Thyroid gland (tissue), 4 donors: ENCODE measurements around the gene RWDD1. TPM values are rescaled to one million over a fixed set of nuclear protein-coding genes. Genes with fewer than 3 reads are reported as not detected.

ENCODE experiments used
- DNase-seq, 2 donors: peaks; one replicate each; pipeline ENCODE4 v3.0.0-alpha.2; 2019
- H3K27ac ChIP-seq, 3 donors: fragments of 200-600 bp; sonication (generic); 1 replicate in 2 of 3; 2 replicates in 1 of 3; pipeline ENCODE4 v1.5.1; 2016 to 2019; ENCODE audit warnings: mild to moderate bottlenecking in 1 of 3, moderate library complexity in 1 of 3
- H3K27me3 ChIP-seq: fragments of 200-600 bp; sonication (generic); one replicate; pipeline ENCODE4 v1.5.1; 2019
- H3K36me3 ChIP-seq, 2 donors: fragments of 200-600 bp; sonication (generic); one replicate each; pipeline ENCODE4 v1.5.1; 2016 to 2019
- H3K4me1 ChIP-seq, 2 donors: fragments of 200-600 bp; sonication (generic); one replicate each; pipeline ENCODE4 v1.5.1; 2017 to 2019
- H3K4me3 ChIP-seq, 3 donors: fragments of 200-600 bp; sonication (generic); replicated peaks in 1 of 3; 1 replicate in 2 of 3; 2 replicates in 1 of 3; pipeline ENCODE4 v1.5.1; 2016; ENCODE audit warnings: mild to moderate bottlenecking in 1 of 3
- H3K9me3 ChIP-seq: fragments of 200-600 bp; sonication (generic); one replicate; pipeline ENCODE4 v1.5.1; 2017
- POLR2A ChIP-seq, 2 donors: fragments of 450-650 bp; IDR thresholded peaks; one replicate each; pipeline ENCODE4 v1.6.1; 2017; ENCODE audit warnings: antibody characterized with exemption in 2 of 2, mild to moderate bottlenecking in 2 of 2, moderate library complexity in 1 of 2
- WGBS, 2 donors: methylation state at CpG; one replicate each; pipeline ENCODE4 v1.1.5; 2017; 5-methylcytosine and 5-hydroxymethylcytosine counted together
- intact Hi-C: fragments of 100-400 bp; cut with DNase I; formaldehyde crosslinking; loops from one replicate; pipeline ENCODE4 v1.15.1; 2023
- total RNA-seq, 4 donors: library from RNA; depleted of rRNA; stranded (reverse); fragments of >200 nt; gene quantifications; one replicate each; pipeline ENCODE4 v1.2.3, GENCODE V29; 2016
- TF ChIP-seq, protein P1 (sequence below), 6 experiments: fragments of 200-600 bp in 3 of 6; fragments of 450-650 bp in 3 of 6; sonication (generic) in 3 of 6; IDR thresholded peaks; one replicate each; pipeline ENCODE4 v1.5.1; 2016 to 2019; ENCODE audit warnings: antibody characterized with exemption in 6 of 6, mild to moderate bottlenecking in 2 of 6, inconsistent platforms in 1 of 6, moderate library complexity in 1 of 6

RWDD1 gene, protein sequence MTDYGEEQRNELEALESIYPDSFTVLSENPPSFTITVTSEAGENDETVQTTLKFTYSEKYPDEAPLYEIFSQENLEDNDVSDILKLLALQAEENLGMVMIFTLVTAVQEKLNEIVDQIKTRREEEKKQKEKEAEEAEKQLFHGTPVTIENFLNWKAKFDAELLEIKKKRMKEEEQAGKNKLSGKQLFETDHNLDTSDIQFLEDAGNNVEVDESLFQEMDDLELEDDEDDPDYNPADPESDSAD
- total RNA-seq, result 10 to 100 TPM; 42.0 to 71.2 (median 48.5) TPM

DNA sequence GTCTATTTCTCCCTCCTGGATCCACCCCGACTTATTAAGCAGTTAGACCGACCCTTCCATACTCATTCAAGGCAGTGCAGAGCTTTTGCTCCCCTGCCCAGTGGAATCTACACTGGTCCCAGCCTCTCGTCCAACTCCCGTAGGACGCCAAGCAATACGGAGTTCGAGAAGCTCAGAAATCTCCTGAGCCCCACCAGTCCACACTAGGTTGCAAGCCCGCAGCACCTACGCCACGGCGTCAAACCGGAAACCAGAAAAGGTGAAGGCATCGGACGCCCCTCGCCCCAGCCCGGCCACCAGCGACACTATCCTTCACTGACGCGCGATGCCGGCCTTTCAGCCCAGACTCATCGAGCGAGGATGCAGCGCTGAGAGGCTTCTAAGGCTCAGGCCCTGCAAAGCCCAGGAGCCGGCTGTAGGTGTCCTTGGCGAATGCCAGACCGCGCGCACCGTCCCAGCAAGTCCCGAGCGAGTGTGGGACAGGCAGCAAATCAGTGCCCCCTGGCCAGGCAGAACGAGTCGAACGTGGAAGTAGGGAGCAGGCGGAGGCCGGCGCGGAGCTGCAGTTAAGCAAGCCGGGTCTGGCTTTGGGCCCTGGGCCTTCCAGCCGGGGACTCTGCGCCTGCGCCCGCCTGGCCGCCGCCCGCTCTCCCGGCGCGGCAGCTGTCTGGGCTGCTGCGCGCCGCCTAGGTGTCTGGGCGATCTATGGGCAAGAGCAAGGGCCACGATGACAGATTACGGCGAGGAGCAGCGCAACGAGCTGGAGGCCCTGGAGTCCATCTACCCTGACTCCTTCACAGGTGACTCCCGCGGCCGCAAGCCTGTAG, at the start of gene RWDD1:
Gene RWDD1, plus strand, starts transcription at position 649 of the 827 bp plus-strand sequence. Its CDS starts 79 bp downstream, at position 728.
- peak; percentile 99 for DNase-seq
- intact Hi-C loops, result no loop called here
- WGBS, 2 donors, result 0% methylated on average over 10 to 27 of the region's 62 CpGs
- Histone ChIP-seq H3K9me3 (no peaks in the 10 kb centered on the region), H3K36me3 (no peaks in the 10 kb centered on the region), H3K4me1 (peaks cover 18 to 19% of the 10 kb centered on the region in 2 donors), H3K27me3 (no peaks in the 10 kb centered on the region), H3K27ac (peak within 1 kb of the TSS; percentile 76 to 88 (median 83)), H3K4me3 (peak within 1 kb of the TSS; percentile 29 to 77 (median 71))
- TF ChIP-seq, protein P1, sequence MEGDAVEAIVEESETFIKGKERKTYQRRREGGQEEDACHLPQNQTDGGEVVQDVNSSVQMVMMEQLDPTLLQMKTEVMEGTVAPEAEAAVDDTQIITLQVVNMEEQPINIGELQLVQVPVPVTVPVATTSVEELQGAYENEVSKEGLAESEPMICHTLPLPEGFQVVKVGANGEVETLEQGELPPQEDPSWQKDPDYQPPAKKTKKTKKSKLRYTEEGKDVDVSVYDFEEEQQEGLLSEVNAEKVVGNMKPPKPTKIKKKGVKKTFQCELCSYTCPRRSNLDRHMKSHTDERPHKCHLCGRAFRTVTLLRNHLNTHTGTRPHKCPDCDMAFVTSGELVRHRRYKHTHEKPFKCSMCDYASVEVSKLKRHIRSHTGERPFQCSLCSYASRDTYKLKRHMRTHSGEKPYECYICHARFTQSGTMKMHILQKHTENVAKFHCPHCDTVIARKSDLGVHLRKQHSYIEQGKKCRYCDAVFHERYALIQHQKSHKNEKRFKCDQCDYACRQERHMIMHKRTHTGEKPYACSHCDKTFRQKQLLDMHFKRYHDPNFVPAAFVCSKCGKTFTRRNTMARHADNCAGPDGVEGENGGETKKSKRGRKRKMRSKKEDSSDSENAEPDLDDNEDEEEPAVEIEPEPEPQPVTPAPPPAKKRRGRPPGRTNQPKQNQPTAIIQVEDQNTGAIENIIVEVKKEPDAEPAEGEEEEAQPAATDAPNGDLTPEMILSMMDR (IDR thresholded peaks at IDR 0.05), result peak in 2 of 6 experiments; percentile 26
- TF ChIP-seq POLR2A (IDR thresholded peaks at IDR 0.05), result peak in 1 of 2 donors; percentile 80

DNA sequence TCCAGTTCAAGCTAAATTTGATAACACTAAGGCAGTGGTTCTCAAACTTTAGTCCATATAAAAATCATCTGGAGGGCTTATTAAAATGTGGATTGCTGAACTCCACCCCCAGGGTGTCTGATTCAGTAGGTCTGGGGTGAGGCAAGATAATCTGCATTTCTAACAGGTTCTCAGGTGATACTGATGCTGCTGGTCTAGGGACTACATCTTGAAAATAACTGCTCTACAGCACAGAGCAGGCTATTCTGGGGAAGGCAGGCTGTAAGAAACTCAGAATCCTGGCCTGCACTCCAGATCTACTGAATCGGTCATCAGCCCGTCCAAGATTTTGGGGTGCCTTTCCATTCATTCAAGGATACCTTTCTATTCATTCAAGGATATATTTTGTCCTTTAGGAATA, 48.4 kb upstream of the RWDD1 start:
- DNase-seq, result no peak
- Histone ChIP-seq H3K4me3 (no peak overlapping the region), H3K27ac (no peak overlapping the region), H3K9me3 (no peaks in the 10 kb centered on the region), H3K4me1 (no peaks in the 10 kb centered on the region), H3K36me3 (no peaks in the 10 kb centered on the region), H3K27me3 (no peaks in the 10 kb centered on the region)
- intact Hi-C loops, result no loop called here
- WGBS, 2 donors, result 87 to 91% methylated on average over 2 of the region's 2 CpGs
- TF ChIP-seq, protein P1 (IDR thresholded peaks at IDR 0.05), result no peak
- TF ChIP-seq POLR2A (IDR thresholded peaks at IDR 0.05), result no peak

DNA sequence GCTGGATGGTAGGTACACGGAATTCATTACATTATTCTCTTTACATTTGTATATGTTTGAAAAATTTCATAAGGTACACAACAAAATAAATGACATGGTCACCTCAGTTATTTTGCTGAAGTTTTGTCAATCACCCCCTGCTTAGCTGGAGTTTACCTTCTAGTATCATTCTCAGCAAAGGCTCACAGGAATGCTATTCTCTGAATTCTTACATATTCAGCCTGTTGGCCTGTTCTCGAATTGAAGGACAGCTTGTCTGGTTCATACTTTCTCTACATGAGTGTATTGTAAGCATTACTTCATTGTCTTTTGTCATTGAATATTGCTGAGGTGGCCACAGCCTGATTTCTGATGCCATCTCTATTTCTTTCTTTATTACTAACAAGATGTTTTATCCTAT, 47.1 kb upstream of the RWDD1 start:
- H3K4me1 ChIP-seq, result no peaks in the 10 kb centered on the region
- no peak overlapping the region for H3K4me3 ChIP-seq
- no peaks in the 10 kb centered on the region for H3K36me3 ChIP-seq
- no peak for DNase-seq
- H3K27me3 ChIP-seq, result no peaks in the 10 kb centered on the region
- H3K27ac ChIP-seq, result no peak overlapping the region
- 88% methylated on average over 2 of the region's 2 CpGs for WGBS, 2 donors
- intact Hi-C loops, result no loop called here
- TF ChIP-seq, protein P1 (IDR thresholded peaks at IDR 0.05), result no peak
- TF ChIP-seq POLR2A (IDR thresholded peaks at IDR 0.05), result no peak
- no peaks in the 10 kb centered on the region for H3K9me3 ChIP-seq

DNA sequence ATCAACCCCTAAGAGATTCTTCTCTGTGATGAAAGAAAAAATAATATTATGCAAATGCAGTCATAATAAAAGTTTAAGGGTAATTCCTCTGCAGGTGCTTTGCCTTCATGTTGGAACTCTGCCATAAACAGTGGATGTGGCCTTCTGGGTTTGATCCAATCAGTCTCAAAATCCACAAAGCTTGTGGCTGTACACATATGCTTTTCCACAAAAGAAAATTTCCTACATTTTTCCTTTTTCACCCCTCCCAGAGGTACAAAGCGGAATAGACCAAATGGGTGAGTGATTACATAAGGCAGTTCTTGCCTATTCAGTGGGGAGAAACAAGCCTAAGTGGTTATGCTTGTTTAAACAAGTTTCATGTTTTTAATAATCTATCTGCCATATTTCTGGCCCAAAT, 43.2 kb upstream of the RWDD1 start:
- peaks cover 0 to 5% of the 10 kb centered on the region in 2 donors for H3K4me1 ChIP-seq
- no peak overlapping the region for H3K27ac ChIP-seq
- TF ChIP-seq POLR2A (IDR thresholded peaks at IDR 0.05), result no peak
- TF ChIP-seq, protein P1 (IDR thresholded peaks at IDR 0.05), result no peak

DNA sequence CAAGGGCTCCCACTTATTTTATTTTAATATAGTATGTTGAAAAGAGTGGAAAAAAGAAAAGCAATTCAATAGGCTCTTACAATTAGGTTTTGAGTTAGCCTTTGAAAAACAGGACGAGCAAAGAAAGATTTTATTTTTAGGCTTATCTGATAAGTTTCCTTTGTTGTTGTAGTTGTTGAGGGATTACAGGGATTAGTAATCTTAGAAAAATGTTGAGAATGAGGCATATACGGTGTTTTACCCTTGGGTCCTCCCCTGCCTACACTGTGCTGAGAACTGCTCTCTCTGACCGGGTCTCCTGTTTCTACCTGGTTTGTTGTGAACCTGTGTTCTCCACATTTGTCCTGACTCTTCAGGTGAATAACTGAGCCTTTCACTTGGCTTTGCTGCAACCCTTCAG, 42.5 kb upstream of the RWDD1 start:
- TF ChIP-seq, protein P1 (IDR thresholded peaks at IDR 0.05), result no peak
- TF ChIP-seq POLR2A (IDR thresholded peaks at IDR 0.05), result no peak
- H3K9me3 ChIP-seq, result no peaks in the 10 kb centered on the region
- H3K36me3 ChIP-seq, result no peaks in the 10 kb centered on the region
- intact Hi-C loops, result no loop called here
- no peak for DNase-seq
- no peak overlapping the region for H3K4me3 ChIP-seq
- no peaks in the 10 kb centered on the region for H3K27me3 ChIP-seq
- peaks cover 0 to 5% of the 10 kb centered on the region in 2 donors for H3K4me1 ChIP-seq
- 67 to 68% methylated on average over 3 of the region's 3 CpGs for WGBS, 2 donors
- H3K27ac ChIP-seq, result no peak overlapping the region

More for the DNA sequence above, 43.2 kb upstream of the RWDD1 start:
- no peaks in the 10 kb centered on the region for H3K9me3 ChIP-seq
- no peak overlapping the region for H3K4me3 ChIP-seq
- H3K36me3 ChIP-seq, result no peaks in the 10 kb centered on the region
- intact Hi-C loops, result no loop called here
- H3K27me3 ChIP-seq, result no peaks in the 10 kb centered on the region
- no peak for DNase-seq
- 73 to 75% methylated on average over 1 of the region's 1 CpG for WGBS, 2 donors
